SH-SY5Y (cell line): Measurements from ENCODE around the gene ELMOD3.

Experiments
- GATA2 ChIP-seq: IDR thresholded peaks from 2 replicates; pipeline ENCODE4 v1.6.1; 2011; ENCODE audit warnings: mild to moderate bottlenecking, low read depth, low read length
- GATA3 ChIP-seq: IDR thresholded peaks from 2 replicates; pipeline ENCODE4 v1.6.1; 2011; ENCODE audit warnings: low read depth, mild to moderate bottlenecking, low read length, moderate library complexity

Gene ELMOD3

GRCh38 chr2:85401844-85402243 is 47.3 kb downstream of the ELMOD3 start:
- TF ChIP-seq GATA3 = no peak
- no peak for TF ChIP-seq GATA2

GRCh38 chr2:85405201-85406059 is 50.9 kb downstream of the ELMOD3 start:
- TF ChIP-seq GATA3 = no peak
- TF ChIP-seq GATA2 = no peak

- no peak for TF ChIP-seq GATA3
- no peak for TF ChIP-seq GATA2
Observed at GRCh38 chr2:85409845-85410583, 55.4 kb downstream of the ELMOD3 start, which contains the start of gene CAPG. Gene CAPG (minus strand): TSS chr2:85410366. CDS start chr2:85402145, 8,221 bp downstream.

- TF ChIP-seq GATA2 (no peak), GATA3 (no peak)
Observed at GRCh38 chr2:85410584-85411404, 56.2 kb downstream of the ELMOD3 start.

- TF ChIP-seq GATA2 = no peak
- TF ChIP-seq GATA3 = no peak
Observed at GRCh38 chr2:85411405-85411748, 56.8 kb downstream of the ELMOD3 start.

GRCh38 chr2:85413592-85414420 is 59.2 kb downstream of the ELMOD3 start:
- TF ChIP-seq GATA2 (no peak), GATA3 (no peak)

- no peak for TF ChIP-seq GATA2
- TF ChIP-seq GATA3 = no peak
Observed at GRCh38 chr2:85414761-85415553, 60.4 kb downstream of the ELMOD3 start.

GRCh38 chr2:85415980-85416650 is 61.5 kb downstream of the ELMOD3 start:
- TF ChIP-seq GATA2 (no peak), GATA3 (no peak)

GRCh38 chr2:85418132-85419008 is 63.8 kb downstream of the ELMOD3 start, which contains the start of gene SH2D6:
Gene SH2D6 (plus strand): TSS chr2:85418714. CDS start chr2:85429466, 10,752 bp downstream.
- TF ChIP-seq GATA2 (peak; percentile 73), GATA3 (no peak)

GRCh38 chr2:85419009-85419675 is 64.6 kb downstream of the ELMOD3 start:
- TF ChIP-seq GATA3 = no peak
- no peak for TF ChIP-seq GATA2
